Neutrophil (primary cell): Measurements from ENCODE around the gene BCHE.

Experiments used
- H3K27ac ChIP-seq: fragments of 200-600 bp; sonication (generic); 2 replicates; pipeline ENCODE4 v1.5.1; 2016; ENCODE audit warnings: mild to moderate bottlenecking, moderate library complexity
- H3K27me3 ChIP-seq: fragments of 200-600 bp; sonication (generic); 2 replicates; pipeline ENCODE4 v1.6.0; 2016; ENCODE audit warnings: mild to moderate bottlenecking
- H3K36me3 ChIP-seq: fragments of 200-600 bp; sonication (generic); 2 replicates; pipeline ENCODE4 v1.5.1; 2017
- H3K4me1 ChIP-seq, 2 experiments: fragments of 200-600 bp in 1 of 2; sonication (generic) in 1 of 2; 1 replicate in 1 of 2; 2 replicates in 1 of 2; pipeline versions ENCODE4 v1.5.1 to v1.6.1; 2013 to 2016; ENCODE audit warnings: low read depth in 1 of 2, low read length in 1 of 2, mild to moderate bottlenecking in 1 of 2, moderate library complexity in 1 of 2; ENCODE audit not compliant: control insufficient read depth in 1 of 2, insufficient read depth in 1 of 2
- H3K4me3 ChIP-seq, 2 experiments: fragments of 200-600 bp in 1 of 2; sonication (generic) in 1 of 2; 1 replicate in 1 of 2; 2 replicates in 1 of 2; pipeline ENCODE4 v1.5.1; 2013 to 2016; ENCODE audit warnings: low read depth in 1 of 2, low read length in 1 of 2, mild to moderate bottlenecking in 1 of 2, moderate library complexity in 1 of 2
- H3K9me3 ChIP-seq: fragments of 200-600 bp; sonication (generic); 2 replicates; pipeline ENCODE4 v1.5.1; 2016
- TF ChIP-seq, protein P1 (sequence below): fragments of 200-600 bp; sonication (generic); IDR thresholded peaks from 2 replicates; pipeline ENCODE4 v1.5.1; 2016; ENCODE audit warnings: antibody characterized with exemption

Gene BCHE

DNA sequence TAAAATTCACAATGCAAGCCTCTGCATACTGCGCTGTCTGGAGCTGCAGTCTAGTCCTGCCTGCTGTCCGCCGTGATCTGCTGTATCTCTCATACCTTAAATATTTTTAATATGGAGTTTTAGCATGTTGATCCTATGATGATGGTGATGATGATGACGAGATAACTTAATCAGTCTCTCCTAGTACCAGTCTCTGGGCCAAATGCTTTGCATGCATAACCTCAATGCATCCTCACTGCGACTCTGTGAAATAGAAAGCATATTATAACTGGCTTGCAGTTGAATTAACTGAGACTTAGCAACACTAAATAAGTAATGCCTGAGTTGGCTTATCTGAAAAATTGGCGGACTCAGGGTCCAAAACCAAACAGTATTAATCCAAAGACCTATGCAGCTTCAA is 38.4 kb upstream of the BCHE start:
- Histone ChIP-seq H3K9me3 (no peaks in the 10 kb centered on the region), H3K4me1 (no peaks in the 10 kb centered on the region), H3K36me3 (no peaks in the 10 kb centered on the region), H3K4me3 (no peak overlapping the region), H3K27me3 (no peaks in the 10 kb centered on the region), H3K27ac (no peak overlapping the region)
- TF ChIP-seq, protein P1, sequence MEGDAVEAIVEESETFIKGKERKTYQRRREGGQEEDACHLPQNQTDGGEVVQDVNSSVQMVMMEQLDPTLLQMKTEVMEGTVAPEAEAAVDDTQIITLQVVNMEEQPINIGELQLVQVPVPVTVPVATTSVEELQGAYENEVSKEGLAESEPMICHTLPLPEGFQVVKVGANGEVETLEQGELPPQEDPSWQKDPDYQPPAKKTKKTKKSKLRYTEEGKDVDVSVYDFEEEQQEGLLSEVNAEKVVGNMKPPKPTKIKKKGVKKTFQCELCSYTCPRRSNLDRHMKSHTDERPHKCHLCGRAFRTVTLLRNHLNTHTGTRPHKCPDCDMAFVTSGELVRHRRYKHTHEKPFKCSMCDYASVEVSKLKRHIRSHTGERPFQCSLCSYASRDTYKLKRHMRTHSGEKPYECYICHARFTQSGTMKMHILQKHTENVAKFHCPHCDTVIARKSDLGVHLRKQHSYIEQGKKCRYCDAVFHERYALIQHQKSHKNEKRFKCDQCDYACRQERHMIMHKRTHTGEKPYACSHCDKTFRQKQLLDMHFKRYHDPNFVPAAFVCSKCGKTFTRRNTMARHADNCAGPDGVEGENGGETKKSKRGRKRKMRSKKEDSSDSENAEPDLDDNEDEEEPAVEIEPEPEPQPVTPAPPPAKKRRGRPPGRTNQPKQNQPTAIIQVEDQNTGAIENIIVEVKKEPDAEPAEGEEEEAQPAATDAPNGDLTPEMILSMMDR = no peak

DNA sequence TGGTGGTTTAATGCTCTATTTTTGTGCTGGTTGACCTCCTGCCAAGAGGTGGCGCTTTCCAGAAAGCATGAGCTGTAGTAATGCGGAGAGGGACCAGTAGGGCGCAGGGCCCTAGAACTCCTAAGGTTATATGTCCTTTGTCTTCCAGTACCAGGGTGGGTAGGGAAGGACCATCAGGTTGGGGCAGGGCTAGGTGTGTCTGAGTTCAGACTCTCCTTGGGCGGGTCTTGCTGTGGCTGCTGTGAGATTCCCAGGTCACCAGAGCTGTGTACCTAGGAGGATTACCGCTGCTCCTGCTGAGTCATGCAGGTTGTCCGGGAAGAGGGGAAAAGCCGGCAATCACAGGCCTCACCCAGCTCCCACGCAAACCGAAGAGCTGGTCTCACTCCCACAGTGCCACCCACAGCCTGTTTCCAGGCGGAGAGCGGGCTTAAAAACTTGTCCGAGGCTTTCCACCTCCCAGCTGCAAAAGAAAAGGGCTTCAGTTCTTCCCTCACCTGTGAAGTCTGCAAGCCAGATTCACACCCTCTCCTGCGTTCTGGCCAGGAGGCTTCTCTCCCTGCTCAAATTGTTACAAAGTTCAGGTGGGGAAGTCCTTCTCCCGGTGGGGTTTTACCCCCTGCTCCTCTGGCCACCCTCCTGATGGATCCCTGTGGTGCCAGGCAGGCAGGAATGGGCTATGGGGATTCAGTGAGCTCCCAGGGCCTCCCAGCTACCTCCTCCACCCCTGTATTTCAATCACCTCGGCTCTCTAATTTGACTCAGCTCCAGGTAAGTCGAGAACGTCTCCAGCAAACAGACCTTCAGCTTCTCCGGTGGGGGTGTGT is 37.7 kb upstream of the BCHE start:
- H3K4me1 ChIP-seq = no peaks in the 10 kb centered on the region
- H3K27me3 ChIP-seq = no peaks in the 10 kb centered on the region
- no peak overlapping the region for H3K27ac ChIP-seq
- H3K4me3 ChIP-seq = no peak overlapping the region
- H3K9me3 ChIP-seq = no peaks in the 10 kb centered on the region
- TF ChIP-seq, protein P1 = no peak
- H3K36me3 ChIP-seq = no peaks in the 10 kb centered on the region

DNA sequence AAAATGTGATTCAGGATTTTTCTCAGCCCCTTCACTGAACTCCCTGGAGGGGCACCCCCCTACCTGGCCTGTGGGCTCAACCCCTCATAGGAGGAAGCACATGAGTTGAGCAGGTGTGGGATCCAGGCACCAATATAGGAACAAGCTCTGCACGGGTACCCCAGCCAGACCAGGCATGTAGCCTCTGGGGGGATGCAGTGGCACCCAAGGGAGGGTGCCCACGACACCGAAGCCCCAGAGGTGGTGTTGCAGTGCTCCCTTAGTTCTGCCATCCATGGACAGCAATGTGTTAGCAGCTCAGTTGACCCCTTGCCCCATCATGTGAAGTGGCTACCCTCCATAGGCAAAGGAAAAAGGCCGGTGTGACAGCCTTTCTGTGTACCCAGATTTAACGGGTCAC is 30.9 kb upstream of the BCHE start:
- Histone ChIP-seq H3K36me3 (no peaks in the 10 kb centered on the region), H3K9me3 (no peaks in the 10 kb centered on the region), H3K4me1 (no peaks in the 10 kb centered on the region), H3K4me3 (no peak overlapping the region), H3K27ac (no peak overlapping the region), H3K27me3 (no peaks in the 10 kb centered on the region)
- TF ChIP-seq, protein P1 = no peak

DNA sequence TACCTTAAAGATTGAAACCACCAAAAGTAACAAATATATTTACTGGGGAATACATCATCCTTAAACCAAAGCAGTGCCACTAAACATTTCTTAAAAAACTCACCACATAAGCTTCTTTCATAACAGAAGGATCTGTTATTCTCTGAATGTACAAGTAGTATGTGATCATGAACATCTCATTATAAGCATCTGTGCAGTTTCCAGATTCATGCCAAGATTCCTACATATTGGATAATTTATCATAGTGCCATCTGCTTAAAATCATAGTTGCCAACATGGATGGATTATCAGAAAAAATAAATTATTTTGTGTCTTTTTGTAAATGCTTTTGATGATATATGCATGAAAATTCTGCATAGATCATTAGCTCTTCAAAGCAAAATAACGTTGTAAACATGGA is 21.8 kb upstream of the BCHE start:
- TF ChIP-seq, protein P1 = no peak
- no peaks in the 10 kb centered on the region for H3K27me3 ChIP-seq

DNA sequence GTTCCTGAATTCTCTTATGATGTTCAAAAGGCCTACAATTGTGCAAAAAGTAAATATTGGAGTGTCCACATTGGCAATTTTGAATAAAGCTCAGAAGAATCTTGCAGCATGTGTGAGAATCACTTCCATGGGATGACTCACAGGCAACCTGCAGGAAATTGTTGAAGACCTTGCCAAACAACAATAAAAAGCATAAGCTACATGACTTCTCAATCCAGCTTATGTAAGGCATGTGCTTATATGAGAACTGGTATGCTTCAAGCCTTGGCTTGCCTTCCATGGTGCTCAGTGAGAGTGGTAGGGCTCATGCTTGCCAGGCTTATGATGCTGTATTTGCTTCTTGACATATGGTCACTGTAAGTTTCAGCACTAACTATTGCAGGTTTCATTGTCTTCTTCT is 18.4 kb upstream of the BCHE start:
- TF ChIP-seq, protein P1 = no peak
- Histone ChIP-seq H3K9me3 (no peaks in the 10 kb centered on the region), H3K4me1 (no peaks in the 10 kb centered on the region), H3K27ac (no peak overlapping the region), H3K27me3 (no peaks in the 10 kb centered on the region), H3K4me3 (no peak overlapping the region), H3K36me3 (no peaks in the 10 kb centered on the region)

More for the DNA sequence above, 21.8 kb upstream of the BCHE start:
- Histone ChIP-seq H3K36me3 (no peaks in the 10 kb centered on the region), H3K4me1 (no peaks in the 10 kb centered on the region), H3K27ac (no peak overlapping the region), H3K4me3 (no peak overlapping the region), H3K9me3 (no peaks in the 10 kb centered on the region)
